Fibroblast of lung (primary cell): ENCODE data around the gene TUBGCP2. TPM values are rescaled to one million over a fixed set of nuclear protein-coding genes. Genes with fewer than 3 reads are reported as not detected.

Experiments
- DNase-seq, 2 donors: peaks; one replicate each; pipeline versions ENCODE4 v3.0.0 to v3.0.0-alpha.2; 2010; ENCODE audit warnings: low read depth in 2 of 2
- H2AFZ ChIP-seq: 2 replicates; pipeline ENCODE4 v1.5.1; 2012; ENCODE audit warnings: low read length, control low read depth, inconsistent platforms
- H3K27ac ChIP-seq: 2 replicates; pipeline ENCODE4 v1.5.1; 2011; ENCODE audit warnings: low read length, control low read depth; ENCODE audit not compliant: insufficient read depth
- H3K27me3 ChIP-seq: 2 replicates; pipeline ENCODE4 v1.5.1; 2011; ENCODE audit warnings: mild to moderate bottlenecking, low read length; ENCODE audit not compliant: control insufficient read depth, insufficient read depth
- H3K36me3 ChIP-seq: 2 replicates; pipeline ENCODE4 v1.5.1; 2011; ENCODE audit warnings: low read length; ENCODE audit not compliant: control insufficient read depth, insufficient read depth
- H3K4me1 ChIP-seq: 2 replicates; pipeline ENCODE4 v1.5.1; 2011; ENCODE audit warnings: low read length; ENCODE audit not compliant: control insufficient read depth, insufficient read depth; ENCODE audit errors: extremely low read depth
- H3K4me2 ChIP-seq: 2 replicates; pipeline ENCODE4 v1.5.1; 2011; ENCODE audit warnings: low read length, control low read depth; ENCODE audit not compliant: insufficient read depth; ENCODE audit errors: extremely low read depth
- H3K4me3 ChIP-seq, 4 experiments: fragments of 200-600 bp in 1 of 4; sonication (generic) in 1 of 4; replicated peaks in 1 of 4; 2 replicates each; pipeline ENCODE4 v1.5.1; 2011 to 2016; ENCODE audit warnings: low read length in 4 of 4, low read depth in 3 of 4, mild to moderate bottlenecking in 3 of 4, control low read depth in 2 of 4, inconsistent platforms in 1 of 4, mixed read lengths in 1 of 4; ENCODE audit not compliant: insufficient read depth in 1 of 4; ENCODE audit errors: control extremely low read depth in 1 of 4
- H3K79me2 ChIP-seq: 2 replicates; pipeline ENCODE4 v1.5.1; 2012; ENCODE audit warnings: mild to moderate bottlenecking, low read length, inconsistent platforms; ENCODE audit not compliant: control insufficient read depth, insufficient read depth
- H3K9ac ChIP-seq: 2 replicates; pipeline ENCODE4 v1.5.1; 2011; ENCODE audit warnings: mild to moderate bottlenecking, low read length, control low read depth; ENCODE audit not compliant: insufficient read depth
- H3K9me3 ChIP-seq: 2 replicates; pipeline ENCODE4 v1.5.1; 2012; ENCODE audit warnings: low read depth, low read length; ENCODE audit not compliant: control insufficient read depth, insufficient read depth
- H4K20me1 ChIP-seq: 2 replicates; pipeline ENCODE4 v1.5.1; 2011; ENCODE audit warnings: low read length; ENCODE audit not compliant: control insufficient read depth, insufficient read depth; ENCODE audit errors: extremely low read depth
- EZH2 ChIP-seq: IDR thresholded peaks from 2 replicates; pipeline ENCODE4 v1.5.1; 2012; ENCODE audit warnings: low read length, control low read depth, mild to moderate bottlenecking; ENCODE audit errors: missing control alignments
- polyA plus RNA-seq, 2 donors: library from polyadenylated mRNA; depleted of rRNA in 1 of 2; stranded (reverse) in 1 of 2; unstranded in 1 of 2; fragments of >200 nt; gene quantifications; 2 replicates each; pipeline ENCODE4 v1.2.1, GENCODE V29; 2011 to 2012; ENCODE audit warnings: missing spikeins in 1 of 2
- total RNA-seq: library from RNA; depleted of rRNA; stranded (reverse); fragments of >200 nt; gene quantifications from 2 replicates; pipeline ENCODE4 v1.2.1, GENCODE V29; 2014
- TF ChIP-seq, protein P1 (sequence below), 2 donors: IDR thresholded peaks in 1 of 2; conservative IDR thresholded peaks in 1 of 2; 1 replicate in 1 of 2; 2 replicates in 1 of 2; pipeline ENCODE4 v1.5.1; 2011 to 2012; ENCODE audit warnings: low read length in 2 of 2, control low read depth in 1 of 2, inconsistent platforms in 1 of 2, low read depth in 1 of 2, mild to moderate bottlenecking in 1 of 2

TUBGCP2 gene
- total and polyA plus RNA-seq, 2 donors (not counting 1 experiment from before 2014, with no cell fraction given), result 31.0 to 60.8 TPM

DNA sequence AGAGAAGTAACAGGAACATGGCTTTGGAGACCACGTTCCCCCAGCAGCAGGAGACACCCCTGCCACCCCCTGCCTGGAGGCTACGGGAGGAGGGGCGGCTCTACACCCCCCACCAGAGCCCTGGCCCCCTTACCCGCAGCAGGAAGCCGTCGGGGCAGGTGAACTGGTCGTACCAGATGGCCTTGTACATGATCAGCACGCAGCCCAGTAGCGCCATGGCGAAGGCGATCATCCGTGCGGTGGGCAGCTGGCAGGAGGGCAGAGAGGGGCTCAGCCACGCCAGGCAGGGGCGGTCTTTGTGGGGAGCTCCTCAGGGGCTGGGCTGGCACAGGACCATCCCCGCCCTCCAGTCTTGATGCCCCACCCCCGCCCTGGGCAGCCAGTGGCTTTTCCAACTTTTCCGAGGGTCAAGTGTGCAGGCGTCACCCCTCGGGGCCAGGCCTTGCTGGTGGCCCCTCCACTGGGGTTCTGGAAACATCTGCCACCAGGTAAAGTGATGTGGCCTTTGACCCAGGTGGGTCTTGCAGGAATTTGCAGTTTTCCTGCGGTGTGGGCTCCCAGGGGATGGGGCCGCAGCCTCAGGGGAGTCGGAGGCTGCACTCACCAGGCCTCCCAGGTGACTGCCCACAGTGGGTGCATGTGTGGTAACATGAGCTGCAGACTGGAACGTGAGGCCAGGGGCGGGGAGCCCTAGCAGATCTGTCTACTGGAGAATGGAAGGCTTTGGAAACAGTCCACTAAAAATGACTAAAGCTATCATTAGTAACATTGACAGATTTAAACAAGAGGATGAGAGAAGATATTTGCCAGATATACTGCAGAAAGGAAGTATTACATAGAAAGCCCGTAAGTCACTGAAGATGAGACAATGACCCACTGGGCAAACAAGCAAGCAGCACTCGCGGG is 18.3 kb upstream of the TUBGCP2 start:
- Histone ChIP-seq H3K36me3 (no peaks in the 10 kb centered on the region), H3K9me3 (no peaks in the 10 kb centered on the region), H3K9ac (no peak overlapping the region), H3K4me1 (peaks cover 9% of the 10 kb centered on the region), H2AFZ (no peak overlapping the region), H4K20me1 (no peaks in the 10 kb centered on the region), H3K4me3 (no peak overlapping the region), H3K27ac (no peak overlapping the region), H3K4me2 (peak overlapping the region; percentile 44), H3K79me2 (no peaks in the 10 kb centered on the region), H3K27me3 (peaks cover 20% of the 10 kb centered on the region)
- peak; percentile 52 to 55 for DNase-seq
- no peak for TF ChIP-seq EZH2

DNA sequence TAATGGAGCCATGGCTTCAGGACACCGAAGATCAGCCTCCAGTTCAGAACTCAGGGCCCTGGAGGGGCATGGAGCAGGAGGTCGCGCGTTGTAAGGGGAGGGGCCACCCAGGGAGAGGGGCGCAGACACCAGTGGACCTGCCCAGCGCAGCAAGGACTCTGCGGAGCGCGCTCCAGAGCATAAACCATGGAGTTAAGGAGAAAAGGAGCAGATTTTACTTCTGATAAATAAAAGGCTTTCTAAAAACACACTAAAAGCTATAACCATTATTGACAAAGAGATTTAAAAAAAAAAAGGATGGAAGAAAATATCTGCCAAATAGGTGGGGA is 17.5 kb upstream of the TUBGCP2 start:
- no peaks in the 10 kb centered on the region for H3K79me2 ChIP-seq
- peaks cover 18% of the 10 kb centered on the region for H3K27me3 ChIP-seq
- H4K20me1 ChIP-seq, result no peaks in the 10 kb centered on the region
- TF ChIP-seq, protein P1, sequence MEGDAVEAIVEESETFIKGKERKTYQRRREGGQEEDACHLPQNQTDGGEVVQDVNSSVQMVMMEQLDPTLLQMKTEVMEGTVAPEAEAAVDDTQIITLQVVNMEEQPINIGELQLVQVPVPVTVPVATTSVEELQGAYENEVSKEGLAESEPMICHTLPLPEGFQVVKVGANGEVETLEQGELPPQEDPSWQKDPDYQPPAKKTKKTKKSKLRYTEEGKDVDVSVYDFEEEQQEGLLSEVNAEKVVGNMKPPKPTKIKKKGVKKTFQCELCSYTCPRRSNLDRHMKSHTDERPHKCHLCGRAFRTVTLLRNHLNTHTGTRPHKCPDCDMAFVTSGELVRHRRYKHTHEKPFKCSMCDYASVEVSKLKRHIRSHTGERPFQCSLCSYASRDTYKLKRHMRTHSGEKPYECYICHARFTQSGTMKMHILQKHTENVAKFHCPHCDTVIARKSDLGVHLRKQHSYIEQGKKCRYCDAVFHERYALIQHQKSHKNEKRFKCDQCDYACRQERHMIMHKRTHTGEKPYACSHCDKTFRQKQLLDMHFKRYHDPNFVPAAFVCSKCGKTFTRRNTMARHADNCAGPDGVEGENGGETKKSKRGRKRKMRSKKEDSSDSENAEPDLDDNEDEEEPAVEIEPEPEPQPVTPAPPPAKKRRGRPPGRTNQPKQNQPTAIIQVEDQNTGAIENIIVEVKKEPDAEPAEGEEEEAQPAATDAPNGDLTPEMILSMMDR (conservative IDR thresholded peaks at IDR 0.05 in 1 of 2, IDR thresholded peaks at IDR 0.05 in 1 of 2; ENCODE audit: low read depth in 1 of 2, low read length in 2 of 2), result no peak
- TF ChIP-seq EZH2, result peak; percentile 80
- peak overlapping the region in 2 of 4 experiments; percentile 24 to 50 for H3K4me3 ChIP-seq
- H3K27ac ChIP-seq, result no peak overlapping the region
- DNase-seq, result no peak
- no peak overlapping the region for H2AFZ ChIP-seq
- no peaks in the 10 kb centered on the region for H3K9me3 ChIP-seq
- H3K36me3 ChIP-seq, result no peaks in the 10 kb centered on the region
- peak overlapping the region; percentile 44 for H3K4me2 ChIP-seq
- H3K4me1 ChIP-seq, result peaks cover 9% of the 10 kb centered on the region
- H3K9ac ChIP-seq, result no peak overlapping the region

DNA sequence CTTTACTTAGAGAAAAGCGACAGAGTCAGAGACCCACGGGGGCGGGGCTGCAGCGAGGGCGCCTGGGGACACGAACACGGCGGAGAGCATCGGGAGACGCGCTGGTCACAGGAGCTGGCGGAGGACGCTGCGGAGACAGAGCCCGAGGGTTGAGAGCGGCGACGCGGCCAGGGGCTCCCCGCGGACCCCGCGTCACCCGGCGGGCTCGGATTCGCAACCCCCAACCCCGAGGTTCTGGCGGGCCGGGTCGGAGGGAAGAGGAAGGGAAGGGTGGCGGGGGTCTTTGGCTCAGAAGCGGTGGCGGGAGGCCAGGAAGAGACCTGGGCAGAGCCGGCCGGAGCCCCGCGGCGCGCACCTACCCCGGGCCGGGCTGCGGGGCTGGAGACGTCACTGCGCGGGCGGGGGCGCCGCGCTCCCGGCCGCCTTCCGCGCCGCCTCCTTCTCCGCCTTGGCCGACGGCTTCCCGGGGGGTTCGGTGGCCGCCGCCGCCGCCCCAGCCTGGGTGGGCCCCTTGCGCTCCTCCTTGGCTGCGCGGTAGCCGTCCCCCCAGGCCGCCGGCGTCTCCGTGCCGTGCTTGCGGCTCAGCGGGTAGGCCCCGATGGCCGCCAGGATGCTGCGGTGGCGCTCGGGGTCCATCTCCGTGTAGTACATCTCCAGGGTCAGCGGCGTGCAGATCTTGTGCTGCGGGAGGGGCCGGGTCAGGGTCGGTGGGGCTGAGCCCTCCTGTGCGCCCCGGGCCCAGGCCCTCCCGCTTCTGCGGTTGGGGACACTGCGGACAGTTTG is 17.0 kb upstream of the TUBGCP2 start:
- Histone ChIP-seq H2AFZ (peak overlapping the region; percentile 30), H3K27me3 (peaks cover 13% of the 10 kb centered on the region), H4K20me1 (no peaks in the 10 kb centered on the region), H3K4me3 (peak overlapping the region; percentile 23 to 50 (median 30)), H3K9ac (peak overlapping the region; percentile 37), H3K27ac (no peak overlapping the region), H3K79me2 (no peaks in the 10 kb centered on the region), H3K4me1 (peaks cover 9% of the 10 kb centered on the region), H3K4me2 (peak overlapping the region; percentile 51), H3K9me3 (no peaks in the 10 kb centered on the region), H3K36me3 (no peaks in the 10 kb centered on the region)
- DNase-seq, result no peak
- peak; percentile 94 for TF ChIP-seq EZH2
- TF ChIP-seq, protein P1 (conservative IDR thresholded peaks at IDR 0.05 in 1 of 2, IDR thresholded peaks at IDR 0.05 in 1 of 2; ENCODE audit: low read depth in 1 of 2, low read length in 2 of 2), result no peak
